ENCODE results near the gene ARSG. TPM values are rescaled to one million over a fixed set of nuclear protein-coding genes. Genes with fewer than 3 reads are reported as not detected.
A peak's percentile ranks its signal among the peaks of the same experiment; 100 is the strongest.
"Not testable (repeated sequence)": the region's sequence is repeated elsewhere in the genome, so short reads cannot be mapped to it uniquely, and the experiment has no call there.

ARSG gene
- total RNA-seq, 4 donors from 2014 or later, result 6.1 to 8.9 (median 7.0) TPM

GRCh38 chr17:68248891-68249290 lies 42.4 kb upstream of the ARSG start:
- Histone ChIP-seq H3K27ac (peak overlapping the region; percentile 95 to 99 (median 98)), H3K36me3 (peaks cover 0 to 36% (median 0%) of the 10 kb centered on the region in 3 donors), H3K4me1 (peaks cover 10 to 32% (median 15%) of the 10 kb centered on the region in 3 donors), H3K9me3 (no peaks in the 10 kb centered on the region), H3K4me3 (peak overlapping the region in 3 of 4 donors; percentile 74 to 89 (median 85)), H3K27me3 (no peaks in the 10 kb centered on the region)
- intact Hi-C loops (cut with DNase I), result no loop called here
- no peak for DNase-seq
- WGBS, 2 donors, result 50 to 59% methylated on average over 5 of the region's 5 CpGs
- TF ChIP-seq POLR2A (IDR thresholded peaks at IDR 0.05) (no peak), CTCF (IDR thresholded peaks at IDR 0.05) (no peak)

DNA sequence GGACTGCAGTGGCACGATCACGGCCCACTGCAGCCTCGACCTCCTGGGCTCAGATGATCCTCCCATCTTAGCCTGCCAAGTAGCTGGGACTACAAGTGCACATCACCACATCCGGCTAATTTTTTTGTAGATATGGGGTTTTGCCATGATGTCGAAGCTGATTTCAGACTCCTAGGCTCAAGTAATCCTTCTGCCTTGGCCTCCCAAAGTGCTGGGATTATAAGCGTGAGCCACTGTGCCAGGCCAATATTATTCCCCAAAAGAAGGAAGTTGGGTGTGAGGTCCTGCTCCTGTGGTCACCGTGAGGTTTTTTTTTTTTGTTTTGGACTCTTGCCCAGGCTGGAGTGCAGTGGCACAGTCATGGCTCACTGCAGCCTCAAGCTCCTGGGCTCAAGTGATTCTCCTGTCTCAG lies 41.9 kb upstream of the ARSG start:
- peak overlapping the region in 3 of 4 donors; percentile 95 to 99 (median 99) for H3K27ac ChIP-seq

GRCh38 chr17:68253426-68253825 lies 37.9 kb upstream of the ARSG start:
- H3K27me3 ChIP-seq; H3K4me3 ChIP-seq; H3K9me3 ChIP-seq; intact Hi-C loops (cut with DNase I); DNase-seq: not testable (repeated sequence)
- peaks cover 7 to 29% (median 12%) of the 10 kb centered on the region in 3 donors for H3K4me1 ChIP-seq
- H3K27ac ChIP-seq, result peak overlapping the region in 1 of 4 donors; percentile 39
- H3K36me3 ChIP-seq, result peaks cover 0 to 72% (median 0%) of the 10 kb centered on the region in 3 donors
- WGBS, 2 donors, result 80 to 86% methylated on average over 7 of the region's 7 CpGs
- peak in 1 of 4 donors; percentile 16 for TF ChIP-seq POLR2A (IDR thresholded peaks at IDR 0.05)

More for the DNA sequence above, 41.9 kb upstream of the ARSG start:
- Histone ChIP-seq H3K4me1 (peaks cover 10 to 32% (median 15%) of the 10 kb centered on the region in 3 donors), H3K9me3 (no peaks in the 10 kb centered on the region), H3K4me3 (no peak overlapping the region), H3K36me3 (peaks cover 0 to 40% (median 0%) of the 10 kb centered on the region in 3 donors), H3K27me3 (no peaks in the 10 kb centered on the region)
- intact Hi-C loops (cut with DNase I), result no loop called here
- TF ChIP-seq POLR2A (IDR thresholded peaks at IDR 0.05), result no peak
- no peak for TF ChIP-seq CTCF (IDR thresholded peaks at IDR 0.05)
- WGBS, 2 donors, result 49 to 63% methylated on average over 7 of the region's 7 CpGs
- DNase-seq, result no peak

DNA sequence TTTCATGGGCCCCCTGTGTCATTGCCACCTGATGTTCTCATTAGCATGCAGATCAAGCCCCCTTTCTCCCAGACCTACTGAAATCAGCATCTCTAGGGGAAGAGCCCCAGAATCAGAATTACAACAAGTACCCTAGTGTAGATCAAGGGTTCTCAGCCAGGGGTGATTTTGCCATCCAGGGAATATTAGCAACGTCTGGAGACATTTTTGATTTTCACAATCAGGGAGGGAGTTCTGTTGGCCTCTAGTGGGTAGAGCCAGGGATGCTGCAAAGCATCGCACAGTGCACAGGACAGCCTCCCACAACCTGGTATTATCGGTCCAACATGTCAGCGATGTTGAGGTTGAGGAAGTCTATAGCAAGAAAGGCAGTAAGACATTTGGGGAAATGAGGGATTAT lies 36.1 kb upstream of the ARSG start:
- Histone ChIP-seq H3K27ac (peak overlapping the region in 1 of 4 donors; percentile 36), H3K27me3 (no peaks in the 10 kb centered on the region), H3K4me3 (no peak overlapping the region), H3K4me1 (peaks cover 2 to 29% (median 5%) of the 10 kb centered on the region in 3 donors), H3K36me3 (peaks cover 0 to 71% (median 0%) of the 10 kb centered on the region in 3 donors), H3K9me3 (no peaks in the 10 kb centered on the region)
- no peak for DNase-seq
- intact Hi-C loops (cut with DNase I), result no loop called here
- WGBS, 2 donors, result 84 to 90% methylated on average over 4 of the region's 4 CpGs
- no peak for TF ChIP-seq POLR2A (IDR thresholded peaks at IDR 0.05)
- TF ChIP-seq CTCF (IDR thresholded peaks at IDR 0.05), result no peak

GRCh38 chr17:68255731-68256538 lies 35.4 kb upstream of the ARSG start:
- WGBS, 2 donors, result 62 to 84% methylated on average over 5 of the region's 5 CpGs
- no peak for DNase-seq
- Histone ChIP-seq H3K27ac (peak overlapping the region in 1 of 4 donors; percentile 36), H3K9me3 (no peaks in the 10 kb centered on the region), H3K36me3 (peaks cover 0 to 64% (median 0%) of the 10 kb centered on the region in 3 donors), H3K27me3 (no peaks in the 10 kb centered on the region), H3K4me3 (no peak overlapping the region), H3K4me1 (peaks cover 5 to 30% (median 5%) of the 10 kb centered on the region in 3 donors)
- TF ChIP-seq POLR2A (IDR thresholded peaks at IDR 0.05) (no peak), CTCF (IDR thresholded peaks at IDR 0.05) (no peak)
- intact Hi-C loops (cut with DNase I), result no loop called here

DNA sequence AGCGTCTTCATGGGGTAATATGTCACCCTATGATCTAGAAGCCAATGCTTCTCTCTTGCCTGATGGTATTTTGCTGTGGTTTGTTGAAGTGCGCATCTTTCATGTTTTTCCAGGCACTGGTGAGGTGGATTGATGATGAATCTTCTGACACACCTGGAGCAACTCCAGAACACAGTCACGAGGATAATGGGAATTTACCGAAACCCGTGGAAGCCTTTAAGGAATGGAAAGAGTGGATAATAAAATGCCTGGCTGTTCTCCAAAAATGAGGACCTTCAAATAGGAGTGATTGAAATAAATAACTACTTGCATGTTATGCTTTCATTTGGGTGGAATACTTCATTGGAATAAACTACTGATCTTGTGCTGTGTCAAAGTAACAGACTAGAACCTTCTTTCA lies 34.6 kb upstream of the ARSG start:
- peaks cover 5 to 30% (median 5%) of the 10 kb centered on the region in 3 donors for H3K4me1 ChIP-seq
- H3K27me3 ChIP-seq; DNase-seq; intact Hi-C loops (cut with DNase I); H3K9me3 ChIP-seq; H3K4me3 ChIP-seq: not testable (repeated sequence)
- H3K36me3 ChIP-seq, result peaks cover 0 to 57% (median 0%) of the 10 kb centered on the region in 3 donors
- 56 to 60% methylated on average over 5 of the region's 5 CpGs for WGBS, 2 donors
- peak overlapping the region in 1 of 4 donors; percentile 25 for H3K27ac ChIP-seq
